ENCODE data around the gene FNDC1. TPM values are rescaled to one million over a fixed set of nuclear protein-coding genes. Genes with fewer than 3 reads are reported as not detected.
A peak's percentile ranks its signal among the peaks of the same experiment; 100 is the strongest.

FNDC1 gene
- total and polyA plus RNA-seq, 4 donors: 0.38 to 2.5 (median 1.1) TPM

GRCh38 chr6:159181914-159182313 is 12.7 kb downstream of the FNDC1 start:
- intact Hi-C loops (cut with DNase I): no loop called here
- DNase-seq: no peak
- 97 to 100% methylated on average over 2 of the region's 2 CpGs for WGBS, 2 donors
- Histone ChIP-seq H3K27ac (ENCODE audit: low read depth in 1 of 2, low read length in 2 of 2) (no peak overlapping the region), H3K4me3 (ENCODE audit: low read length in 2 of 2) (no peak overlapping the region), H3K9me3 (ENCODE audit: control insufficient read depth, low read length) (peaks cover 1% of the 10 kb centered on the region), H3K36me3 (ENCODE audit: control insufficient read depth in 1 of 2, insufficient read depth in 2 of 2, low read length in 1 of 2) (no peaks in the 10 kb centered on the region), H3K4me1 (ENCODE audit: control insufficient read depth in 1 of 2, insufficient read depth in 2 of 2, low read length in 2 of 2) (no peaks in the 10 kb centered on the region), H3K27me3 (ENCODE audit: control insufficient read depth in 1 of 2, insufficient read depth in 2 of 2, low read length in 1 of 2) (no peaks in the 10 kb centered on the region)
- ATAC-seq (ENCODE audit: low FRiP score): no peak

- DNase-seq: no peak
- H3K4me1 ChIP-seq (ENCODE audit: control insufficient read depth in 1 of 2, insufficient read depth in 2 of 2, low read length in 2 of 2): no peaks in the 10 kb centered on the region
- no peak overlapping the region for H3K4me3 ChIP-seq (ENCODE audit: low read length in 2 of 2)
- no peak overlapping the region for H3K27ac ChIP-seq (ENCODE audit: low read depth in 1 of 2, low read length in 2 of 2)
- H3K36me3 ChIP-seq (ENCODE audit: control insufficient read depth in 1 of 2, insufficient read depth in 2 of 2, low read length in 1 of 2): no peaks in the 10 kb centered on the region
- intact Hi-C loops (cut with DNase I): no loop called here
- no peaks in the 10 kb centered on the region for H3K27me3 ChIP-seq (ENCODE audit: control insufficient read depth in 1 of 2, insufficient read depth in 2 of 2, low read length in 1 of 2)
- WGBS, 2 donors: 62 to 72% methylated on average over 1 of the region's 1 CpG
- ATAC-seq (ENCODE audit: low FRiP score): no peak
- peaks cover 1% of the 10 kb centered on the region for H3K9me3 ChIP-seq (ENCODE audit: control insufficient read depth, low read length)
Measured at GRCh38 chr6:159184559-159184958, 15.4 kb downstream of the FNDC1 start.

- intact Hi-C loops (cut with DNase I): no loop called here
- H3K27ac ChIP-seq (ENCODE audit: low read depth in 1 of 2, low read length in 2 of 2): no peak overlapping the region
- no peak for DNase-seq
- H3K4me3 ChIP-seq (ENCODE audit: low read length in 2 of 2): no peak overlapping the region
- 86 to 87% methylated on average over 7 of the region's 7 CpGs for WGBS, 2 donors
- no peaks in the 10 kb centered on the region for H3K27me3 ChIP-seq (ENCODE audit: control insufficient read depth in 1 of 2, insufficient read depth in 2 of 2, low read length in 1 of 2)
- no peaks in the 10 kb centered on the region for H3K36me3 ChIP-seq (ENCODE audit: control insufficient read depth in 1 of 2, insufficient read depth in 2 of 2, low read length in 1 of 2)
- peaks cover 1% of the 10 kb centered on the region for H3K9me3 ChIP-seq (ENCODE audit: control insufficient read depth, low read length)
- H3K4me1 ChIP-seq (ENCODE audit: control insufficient read depth in 1 of 2, insufficient read depth in 2 of 2, low read length in 2 of 2): no peaks in the 10 kb centered on the region
- no peak for ATAC-seq (ENCODE audit: low FRiP score)
Measured at GRCh38 chr6:159190460-159190859, 21.3 kb downstream of the FNDC1 start.

- WGBS, 2 donors: 93 to 94% methylated on average over 2 of the region's 2 CpGs
- intact Hi-C loops (cut with DNase I): no loop called here
- H3K27ac ChIP-seq (ENCODE audit: low read depth in 1 of 2, low read length in 2 of 2): no peak overlapping the region
- H3K4me3 ChIP-seq (ENCODE audit: low read length in 2 of 2): no peak overlapping the region
- no peaks in the 10 kb centered on the region for H3K36me3 ChIP-seq (ENCODE audit: control insufficient read depth in 1 of 2, insufficient read depth in 2 of 2, low read length in 1 of 2)
- DNase-seq: no peak
- no peaks in the 10 kb centered on the region for H3K9me3 ChIP-seq (ENCODE audit: control insufficient read depth, low read length)
- no peaks in the 10 kb centered on the region for H3K27me3 ChIP-seq (ENCODE audit: control insufficient read depth in 1 of 2, insufficient read depth in 2 of 2, low read length in 1 of 2)
- no peaks in the 10 kb centered on the region for H3K4me1 ChIP-seq (ENCODE audit: control insufficient read depth in 1 of 2, insufficient read depth in 2 of 2, low read length in 2 of 2)
- ATAC-seq (ENCODE audit: low FRiP score): no peak
Measured at GRCh38 chr6:159193923-159194322, 24.7 kb downstream of the FNDC1 start.

GRCh38 chr6:159194421-159194820 is 25.2 kb downstream of the FNDC1 start:
- H3K36me3 ChIP-seq (ENCODE audit: control insufficient read depth in 1 of 2, insufficient read depth in 2 of 2, low read length in 1 of 2): no peaks in the 10 kb centered on the region
- DNase-seq (no peak), ATAC-seq (ENCODE audit: low FRiP score) (no peak)
- intact Hi-C loops (cut with DNase I): no loop called here
- WGBS, 2 donors: 74 to 83% methylated on average over 4 of the region's 4 CpGs
- no peaks in the 10 kb centered on the region for H3K9me3 ChIP-seq (ENCODE audit: control insufficient read depth, low read length)
- H3K27ac ChIP-seq (ENCODE audit: low read depth in 1 of 2, low read length in 2 of 2): no peak overlapping the region
- no peak overlapping the region for H3K4me3 ChIP-seq (ENCODE audit: low read length in 2 of 2)
- H3K27me3 ChIP-seq (ENCODE audit: control insufficient read depth in 1 of 2, insufficient read depth in 2 of 2, low read length in 1 of 2): no peaks in the 10 kb centered on the region
- no peaks in the 10 kb centered on the region for H3K4me1 ChIP-seq (ENCODE audit: control insufficient read depth in 1 of 2, insufficient read depth in 2 of 2, low read length in 2 of 2)

- no peak for DNase-seq
- no peak overlapping the region for H3K27ac ChIP-seq (ENCODE audit: low read depth in 1 of 2, low read length in 2 of 2)
- intact Hi-C loops (cut with DNase I): no loop called here
Measured at GRCh38 chr6:159196430-159196975, 27.3 kb downstream of the FNDC1 start.

GRCh38 chr6:159197251-159197650 is 28.1 kb downstream of the FNDC1 start:
- ATAC-seq (ENCODE audit: low FRiP score): no peak
- intact Hi-C loops (cut with DNase I): no loop called here
- H3K4me1 ChIP-seq (ENCODE audit: control insufficient read depth in 1 of 2, insufficient read depth in 2 of 2, low read length in 2 of 2): no peaks in the 10 kb centered on the region
- H3K9me3 ChIP-seq (ENCODE audit: control insufficient read depth, low read length): no peaks in the 10 kb centered on the region
- DNase-seq: no peak
- H3K27ac ChIP-seq (ENCODE audit: low read depth in 1 of 2, low read length in 2 of 2): no peak overlapping the region
- no peaks in the 10 kb centered on the region for H3K36me3 ChIP-seq (ENCODE audit: control insufficient read depth in 1 of 2, insufficient read depth in 2 of 2, low read length in 1 of 2)
- H3K4me3 ChIP-seq (ENCODE audit: low read length in 2 of 2): no peak overlapping the region
- H3K27me3 ChIP-seq (ENCODE audit: control insufficient read depth in 1 of 2, insufficient read depth in 2 of 2, low read length in 1 of 2): no peaks in the 10 kb centered on the region
- WGBS, 2 donors: 90 to 91% methylated on average over 7 of the region's 7 CpGs

More at GRCh38 chr6:159196430-159196975, 27.3 kb downstream of the FNDC1 start:
- Histone ChIP-seq H3K27me3 (ENCODE audit: control insufficient read depth in 1 of 2, insufficient read depth in 2 of 2, low read length in 1 of 2) (no peaks in the 10 kb centered on the region), H3K4me3 (ENCODE audit: low read length in 2 of 2) (no peak overlapping the region), H3K36me3 (ENCODE audit: control insufficient read depth in 1 of 2, insufficient read depth in 2 of 2, low read length in 1 of 2) (no peaks in the 10 kb centered on the region), H3K4me1 (ENCODE audit: control insufficient read depth in 1 of 2, insufficient read depth in 2 of 2, low read length in 2 of 2) (no peaks in the 10 kb centered on the region), H3K9me3 (ENCODE audit: control insufficient read depth, low read length) (no peaks in the 10 kb centered on the region)
- WGBS, 2 donors: 52 to 53% methylated on average over 2 of the region's 2 CpGs
- no peak for ATAC-seq (ENCODE audit: low FRiP score)

- Histone ChIP-seq H3K4me3 (ENCODE audit: low read length in 2 of 2) (no peak overlapping the region), H3K27ac (ENCODE audit: low read depth in 1 of 2, low read length in 2 of 2) (no peak overlapping the region), H3K27me3 (ENCODE audit: control insufficient read depth in 1 of 2, insufficient read depth in 2 of 2, low read length in 1 of 2) (no peaks in the 10 kb centered on the region), H3K4me1 (ENCODE audit: control insufficient read depth in 1 of 2, insufficient read depth in 2 of 2, low read length in 2 of 2) (peaks cover 0 to 4% of the 10 kb centered on the region in 2 donors), H3K9me3 (ENCODE audit: control insufficient read depth, low read length) (no peaks in the 10 kb centered on the region), H3K36me3 (ENCODE audit: control insufficient read depth in 1 of 2, insufficient read depth in 2 of 2, low read length in 1 of 2) (no peaks in the 10 kb centered on the region)
- DNase-seq (no peak), ATAC-seq (ENCODE audit: low FRiP score) (no peak)
- 90 to 97% methylated on average over 1 of the region's 1 CpG for WGBS, 2 donors
- intact Hi-C loops (cut with DNase I): no loop called here
Measured at GRCh38 chr6:159201336-159201735, 32.1 kb downstream of the FNDC1 start.

GRCh38 chr6:159203304-159204005 is 34.3 kb downstream of the FNDC1 start:
- H3K4me3 ChIP-seq (ENCODE audit: low read length in 2 of 2): no peak overlapping the region
- H3K4me1 ChIP-seq (ENCODE audit: control insufficient read depth in 1 of 2, insufficient read depth in 2 of 2, low read length in 2 of 2): peaks cover 0 to 4% of the 10 kb centered on the region in 2 donors
- DNase-seq (peak in 1 of 2 donors; percentile 71), ATAC-seq (ENCODE audit: low FRiP score) (peak; percentile 66)
- peak overlapping the region; percentile 83 to 90 for H3K27ac ChIP-seq (ENCODE audit: low read depth in 1 of 2, low read length in 2 of 2)
- H3K36me3 ChIP-seq (ENCODE audit: control insufficient read depth in 1 of 2, insufficient read depth in 2 of 2, low read length in 1 of 2): no peaks in the 10 kb centered on the region
- intact Hi-C loops (cut with DNase I): no loop called here
- no peaks in the 10 kb centered on the region for H3K9me3 ChIP-seq (ENCODE audit: control insufficient read depth, low read length)
- no peaks in the 10 kb centered on the region for H3K27me3 ChIP-seq (ENCODE audit: control insufficient read depth in 1 of 2, insufficient read depth in 2 of 2, low read length in 1 of 2)
- WGBS, 2 donors: 2 to 5% methylated on average over 9 of the region's 9 CpGs
